GM12864 (cell line): Measurements from ENCODE around the gene HSPB1.
"Not testable (repeated sequence)": the region's sequence is repeated elsewhere in the genome, so short reads cannot be mapped to it uniquely, and the experiment has no call there.

Source experiments
- DNase-seq: peaks from one replicate; pipeline ENCODE4 v3.0.0-alpha.2; 2011; ENCODE audit warnings: low read depth
- H3K4me3 ChIP-seq: 2 replicates; pipeline ENCODE4 v1.5.1; 2011; ENCODE audit warnings: mild to moderate bottlenecking, low read depth, low read length, control low read depth
- TF ChIP-seq, protein P1 (sequence below): IDR thresholded peaks from 2 replicates; pipeline ENCODE4 v1.5.1; 2011; ENCODE audit warnings: low read depth, mild to moderate bottlenecking, moderate library complexity, low read length, control low read depth, inconsistent platforms; ENCODE audit errors: missing control alignments

HSPB1 gene

GRCh38 chr7:76310102-76310957, 7.9 kb downstream of the HSPB1 start:
- DNase-seq = no peak
- TF ChIP-seq, protein P1, sequence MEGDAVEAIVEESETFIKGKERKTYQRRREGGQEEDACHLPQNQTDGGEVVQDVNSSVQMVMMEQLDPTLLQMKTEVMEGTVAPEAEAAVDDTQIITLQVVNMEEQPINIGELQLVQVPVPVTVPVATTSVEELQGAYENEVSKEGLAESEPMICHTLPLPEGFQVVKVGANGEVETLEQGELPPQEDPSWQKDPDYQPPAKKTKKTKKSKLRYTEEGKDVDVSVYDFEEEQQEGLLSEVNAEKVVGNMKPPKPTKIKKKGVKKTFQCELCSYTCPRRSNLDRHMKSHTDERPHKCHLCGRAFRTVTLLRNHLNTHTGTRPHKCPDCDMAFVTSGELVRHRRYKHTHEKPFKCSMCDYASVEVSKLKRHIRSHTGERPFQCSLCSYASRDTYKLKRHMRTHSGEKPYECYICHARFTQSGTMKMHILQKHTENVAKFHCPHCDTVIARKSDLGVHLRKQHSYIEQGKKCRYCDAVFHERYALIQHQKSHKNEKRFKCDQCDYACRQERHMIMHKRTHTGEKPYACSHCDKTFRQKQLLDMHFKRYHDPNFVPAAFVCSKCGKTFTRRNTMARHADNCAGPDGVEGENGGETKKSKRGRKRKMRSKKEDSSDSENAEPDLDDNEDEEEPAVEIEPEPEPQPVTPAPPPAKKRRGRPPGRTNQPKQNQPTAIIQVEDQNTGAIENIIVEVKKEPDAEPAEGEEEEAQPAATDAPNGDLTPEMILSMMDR = no peak
- no peak overlapping the region for H3K4me3 ChIP-seq

DNA sequence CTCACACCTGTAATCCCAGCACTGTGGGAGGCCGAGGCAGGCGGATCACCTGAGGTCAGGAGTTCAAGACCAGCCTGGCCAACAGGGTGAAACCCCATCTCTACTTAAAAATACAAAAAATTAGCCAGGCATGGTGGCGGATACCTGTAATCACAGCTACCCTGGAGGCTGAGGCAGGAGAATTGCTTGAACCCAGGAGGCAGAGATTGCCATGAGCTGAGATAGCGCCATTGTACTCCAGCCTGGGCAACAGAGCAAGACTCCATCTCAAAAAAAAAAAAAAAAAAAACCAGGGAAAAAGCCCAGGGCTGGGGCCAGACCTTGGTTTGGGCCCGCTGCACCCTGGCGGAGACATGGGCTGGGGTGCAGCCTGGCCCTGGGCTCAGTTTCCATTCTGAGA, 9.4 kb downstream of the HSPB1 start:
- H3K4me3 ChIP-seq, DNase-seq: not testable (repeated sequence)

DNA sequence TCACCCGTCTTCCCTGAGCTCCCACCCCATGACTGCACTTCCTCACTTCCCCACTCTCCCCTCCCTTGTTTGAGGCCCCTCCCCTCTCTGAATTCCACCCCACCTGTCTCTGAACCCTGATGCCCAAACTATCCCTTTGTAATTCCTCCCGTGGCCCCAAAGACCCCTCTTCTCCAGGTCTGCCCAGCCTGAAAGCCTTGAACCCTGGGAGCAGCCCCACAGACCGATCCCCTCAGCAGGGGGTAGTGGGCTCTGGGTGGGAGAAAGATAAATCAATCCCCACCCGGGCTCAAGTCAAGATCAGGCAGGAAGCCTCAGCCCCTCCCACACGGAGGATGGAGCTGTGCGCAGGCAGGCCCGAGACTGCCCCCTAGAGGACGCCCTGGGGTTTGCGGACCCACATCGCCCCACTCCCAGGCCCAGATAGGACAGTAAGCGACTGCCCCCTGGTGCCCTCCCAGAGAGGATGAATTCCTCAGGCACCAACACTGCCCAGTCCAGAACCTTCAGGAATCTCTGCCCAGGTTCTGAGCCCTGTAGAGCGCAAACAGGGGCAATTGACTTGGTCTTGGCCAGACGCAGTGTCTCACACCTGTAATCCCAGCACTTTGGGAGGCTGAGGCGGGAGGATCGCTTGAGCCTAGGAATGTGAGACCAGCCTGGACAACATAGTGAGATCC, 11.7 kb downstream of the HSPB1 start:
- no peak overlapping the region for H3K4me3 ChIP-seq
- TF ChIP-seq, protein P1 = peak; percentile 99

GRCh38 chr7:76314740-76315139, 12.3 kb downstream of the HSPB1 start:
- not testable (repeated sequence) for H3K4me3 ChIP-seq, DNase-seq

More for the DNA sequence above, 11.7 kb downstream of the HSPB1 start:
- peak; percentile 75 for DNase-seq

DNA sequence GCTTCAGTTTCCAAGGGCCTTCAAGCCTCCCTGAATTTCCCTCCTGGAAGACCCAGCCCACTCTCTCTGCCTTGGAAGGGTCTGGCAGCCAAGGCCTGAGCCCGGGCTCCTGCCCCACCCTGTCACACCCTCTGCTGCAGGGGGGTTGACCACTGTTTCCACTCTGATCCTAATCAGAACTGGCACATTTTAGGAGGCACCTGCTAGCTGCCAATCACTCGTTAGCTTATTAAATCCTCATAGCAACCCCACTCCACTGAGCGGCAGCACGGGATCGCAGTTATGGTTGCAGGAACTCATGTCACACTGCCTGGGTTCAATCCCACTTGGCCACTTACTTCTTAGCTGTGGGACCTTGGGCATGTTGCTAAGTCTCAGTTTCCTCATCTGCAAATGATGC, 12.9 kb downstream of the HSPB1 start:
- TF ChIP-seq, protein P1 = peak; percentile 24
- DNase-seq = no peak
- no peak overlapping the region for H3K4me3 ChIP-seq

- H3K4me3 ChIP-seq = peak overlapping the region; percentile 54
- DNase-seq = no peak
- TF ChIP-seq, protein P1 = no peak
Observed at GRCh38 chr7:76316984-76317781, 14.7 kb downstream of the HSPB1 start.

DNA sequence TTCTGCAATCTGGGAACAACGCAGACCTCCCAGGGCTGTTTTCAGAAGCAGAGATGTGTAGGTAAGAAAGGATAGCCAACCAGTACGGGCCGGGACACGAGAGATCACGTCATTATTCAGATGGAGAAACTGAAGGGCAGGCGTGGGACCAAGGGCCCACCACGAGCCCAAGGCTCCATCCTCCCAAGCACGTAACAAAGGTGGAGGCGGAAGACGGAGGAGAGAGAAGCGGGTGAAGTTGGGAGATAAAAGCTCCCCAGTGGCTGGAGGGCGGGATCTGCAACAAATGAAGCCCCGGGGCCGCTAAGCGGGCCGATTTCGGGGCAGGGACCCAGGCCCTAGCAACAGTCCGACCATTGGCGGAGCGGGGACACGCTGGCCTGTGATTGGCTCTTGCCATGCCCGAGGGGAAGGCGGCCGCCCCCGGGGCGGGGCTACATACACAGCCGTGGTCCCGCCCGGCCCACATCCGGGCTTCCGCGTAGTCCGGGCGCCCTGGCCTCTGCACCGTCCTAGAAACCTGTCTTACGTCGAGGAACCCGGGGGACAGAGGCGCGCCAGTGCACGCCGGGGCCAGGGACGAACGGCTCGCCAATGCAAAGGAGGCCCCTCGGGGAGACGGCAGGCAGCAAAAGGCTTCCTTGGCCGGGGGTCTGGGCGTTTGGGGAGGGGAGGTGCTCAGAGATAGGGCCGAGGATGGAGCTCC, 15.5 kb downstream of the HSPB1 start:
- DNase-seq = peak; percentile 93
- H3K4me3 ChIP-seq = peak overlapping the region; percentile 54
- TF ChIP-seq, protein P1 = no peak
